Measurements from ENCODE around the gene HDAC11. TPM values are rescaled to one million over a fixed set of nuclear protein-coding genes. Genes with fewer than 3 reads are reported as not detected.

The HDAC11 gene
- total and polyA plus RNA-seq, 8 donors, result 14.0 to 22.0 (median 20.8) TPM

GRCh38 chr3:13500133-13500885 is 20.2 kb downstream of the HDAC11 start:
- no peak overlapping the region for H3K27ac ChIP-seq
- H3K4me3 ChIP-seq, result no peak overlapping the region
- H3K27me3 ChIP-seq, result no peaks in the 10 kb centered on the region
- H3K36me3 ChIP-seq, result peaks cover 0 to 16% of the 10 kb centered on the region in 2 donors
- TF ChIP-seq, protein P1, sequence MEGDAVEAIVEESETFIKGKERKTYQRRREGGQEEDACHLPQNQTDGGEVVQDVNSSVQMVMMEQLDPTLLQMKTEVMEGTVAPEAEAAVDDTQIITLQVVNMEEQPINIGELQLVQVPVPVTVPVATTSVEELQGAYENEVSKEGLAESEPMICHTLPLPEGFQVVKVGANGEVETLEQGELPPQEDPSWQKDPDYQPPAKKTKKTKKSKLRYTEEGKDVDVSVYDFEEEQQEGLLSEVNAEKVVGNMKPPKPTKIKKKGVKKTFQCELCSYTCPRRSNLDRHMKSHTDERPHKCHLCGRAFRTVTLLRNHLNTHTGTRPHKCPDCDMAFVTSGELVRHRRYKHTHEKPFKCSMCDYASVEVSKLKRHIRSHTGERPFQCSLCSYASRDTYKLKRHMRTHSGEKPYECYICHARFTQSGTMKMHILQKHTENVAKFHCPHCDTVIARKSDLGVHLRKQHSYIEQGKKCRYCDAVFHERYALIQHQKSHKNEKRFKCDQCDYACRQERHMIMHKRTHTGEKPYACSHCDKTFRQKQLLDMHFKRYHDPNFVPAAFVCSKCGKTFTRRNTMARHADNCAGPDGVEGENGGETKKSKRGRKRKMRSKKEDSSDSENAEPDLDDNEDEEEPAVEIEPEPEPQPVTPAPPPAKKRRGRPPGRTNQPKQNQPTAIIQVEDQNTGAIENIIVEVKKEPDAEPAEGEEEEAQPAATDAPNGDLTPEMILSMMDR (IDR thresholded peaks at IDR 0.05), result peak in 1 of 2 donors; percentile 40
- H3K4me1 ChIP-seq, result peaks cover 0 to 7% of the 10 kb centered on the region in 2 donors
- ATAC-seq (no peak), DNase-seq (no peak)
- no peaks in the 10 kb centered on the region for H3K9me3 ChIP-seq
- intact Hi-C loops (cut with DNase I), result loop anchor here in 1 of 2 donors (10.0 kb wide), 1 partner anchor 154 kb away; no protein-coding TSS in a partner anchor

DNA sequence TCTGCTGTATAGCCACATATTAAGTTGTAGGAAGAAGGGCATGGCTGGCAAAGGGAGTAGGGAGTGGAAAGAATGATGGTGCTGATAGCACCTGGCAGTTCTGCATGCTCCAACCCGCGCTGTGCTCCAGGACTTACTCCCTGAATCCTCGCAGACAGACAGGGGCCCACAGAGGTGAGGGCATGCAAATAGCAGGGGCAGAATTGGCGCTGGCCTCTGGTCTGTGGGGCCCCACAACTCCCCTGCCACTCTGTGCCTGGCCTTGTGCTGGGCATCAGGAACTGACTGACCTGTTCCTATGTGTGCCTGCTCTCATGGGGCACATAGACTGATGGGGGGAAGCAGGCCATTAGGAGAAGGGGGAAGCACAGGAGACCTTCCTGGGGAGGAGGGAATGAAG is 20.9 kb downstream of the HDAC11 start:
- Histone ChIP-seq H3K36me3 (peaks cover 0 to 16% of the 10 kb centered on the region in 2 donors), H3K27ac (no peak overlapping the region), H3K9me3 (no peaks in the 10 kb centered on the region), H3K4me3 (no peak overlapping the region), H3K4me1 (peaks cover 0 to 7% of the 10 kb centered on the region in 2 donors), H3K27me3 (no peaks in the 10 kb centered on the region)
- no peak for DNase-seq
- TF ChIP-seq, protein P1 (IDR thresholded peaks at IDR 0.05), result no peak
- no peak for ATAC-seq
- intact Hi-C loops (cut with DNase I), result loop anchor here in 1 of 2 donors (10.0 kb wide), 1 partner anchor 154 kb away; no protein-coding TSS in a partner anchor

- Histone ChIP-seq H3K4me3 (no peak overlapping the region), H3K36me3 (peaks cover 0 to 16% of the 10 kb centered on the region in 2 donors), H3K9me3 (no peaks in the 10 kb centered on the region), H3K27me3 (no peaks in the 10 kb centered on the region), H3K27ac (no peak overlapping the region), H3K4me1 (peaks cover 0 to 6% of the 10 kb centered on the region in 2 donors)
- intact Hi-C loops (cut with DNase I), result loop anchor here in 1 of 2 donors (10.0 kb wide), 1 partner anchor 153 kb away; no protein-coding TSS in a partner anchor
- no peak for DNase-seq
- TF ChIP-seq, protein P1 (IDR thresholded peaks at IDR 0.05), result no peak
- no peak for ATAC-seq
Measured at GRCh38 chr3:13501521-13501920, 21.4 kb downstream of the HDAC11 start.

DNA sequence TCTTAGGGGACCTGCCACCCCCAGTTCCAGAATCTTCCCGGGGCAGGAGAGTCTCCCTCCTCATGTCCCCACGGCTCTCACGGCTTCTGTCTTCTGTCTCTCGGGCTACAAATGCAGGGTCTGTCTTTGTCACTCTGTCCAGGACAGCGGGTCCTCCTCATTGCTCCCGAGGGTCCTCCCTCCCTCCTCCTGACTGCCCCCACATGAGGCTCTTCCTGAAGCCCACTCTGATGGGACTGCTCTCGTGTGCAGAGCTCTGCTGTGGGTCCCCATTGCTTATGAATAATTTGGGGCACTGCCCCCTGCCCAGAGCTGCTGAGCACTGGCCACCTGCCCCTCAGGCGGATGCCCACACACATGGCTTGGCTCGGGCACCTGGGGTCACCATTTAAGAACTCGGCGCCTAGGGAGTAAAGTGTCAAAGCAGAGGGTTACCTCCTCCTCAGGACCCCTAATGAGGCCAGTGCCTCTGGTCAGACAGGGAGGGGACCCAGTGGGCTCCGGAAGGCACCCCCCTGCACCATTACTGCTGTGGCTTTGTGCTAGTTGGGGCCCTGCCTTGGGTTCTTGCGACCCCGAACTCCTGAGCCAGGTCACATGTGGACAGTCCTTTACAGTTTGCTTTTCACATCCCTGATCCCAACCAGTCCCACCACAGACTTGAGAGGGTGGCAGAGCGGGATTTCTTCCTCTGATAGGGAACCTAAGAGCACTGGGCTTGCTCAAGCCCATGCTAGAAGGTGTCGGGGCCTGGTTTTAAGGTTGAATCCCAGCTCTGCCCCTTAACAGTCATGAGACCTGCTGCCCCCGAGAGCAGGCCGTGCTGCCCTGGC is 22.1 kb downstream of the HDAC11 start:
- ATAC-seq (no peak), DNase-seq (no peak)
- Histone ChIP-seq H3K4me3 (no peak overlapping the region), H3K27ac (no peak overlapping the region), H3K36me3 (peaks cover 0 to 16% of the 10 kb centered on the region in 2 donors), H3K9me3 (no peaks in the 10 kb centered on the region), H3K27me3 (no peaks in the 10 kb centered on the region), H3K4me1 (no peaks in the 10 kb centered on the region)
- TF ChIP-seq, protein P1 (IDR thresholded peaks at IDR 0.05), result no peak
- intact Hi-C loops (cut with DNase I), result loop anchor here in 1 of 2 donors (10.0 kb wide), 1 partner anchor 153 kb away; no protein-coding TSS in a partner anchor

DNA sequence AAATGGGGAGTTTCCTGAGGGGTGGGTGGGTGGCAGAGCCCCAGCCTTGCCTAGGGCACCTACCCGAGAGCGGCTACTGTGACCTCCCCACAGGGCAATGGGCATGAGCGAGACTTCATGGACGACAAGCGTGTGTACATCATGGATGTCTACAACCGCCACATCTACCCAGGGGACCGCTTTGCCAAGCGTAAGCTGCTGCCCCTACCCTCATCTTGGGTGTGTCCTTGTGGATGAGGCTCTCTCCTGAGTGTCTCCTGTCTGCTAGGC is 22.6 kb downstream of the HDAC11 start:
- H3K27ac ChIP-seq, result no peak overlapping the region
- H3K4me3 ChIP-seq, result no peak overlapping the region
- TF ChIP-seq, protein P1 (IDR thresholded peaks at IDR 0.05), result no peak
- no peak for DNase-seq
- no peaks in the 10 kb centered on the region for H3K4me1 ChIP-seq
- ATAC-seq, result no peak
- intact Hi-C loops (cut with DNase I), result loop anchor here in 1 of 2 donors (10.0 kb wide), 1 partner anchor 152 kb away; no protein-coding TSS in a partner anchor
- no peaks in the 10 kb centered on the region for H3K9me3 ChIP-seq
- H3K36me3 ChIP-seq, result peaks cover 0 to 16% of the 10 kb centered on the region in 2 donors
- no peaks in the 10 kb centered on the region for H3K27me3 ChIP-seq
